ENCODE measurements around the gene L3MBTL4. TPM values are rescaled to one million over a fixed set of nuclear protein-coding genes. Genes with fewer than 3 reads are reported as not detected.

Gene L3MBTL4
- total and polyA plus RNA-seq, 7 donors: 0.04 to 1.3 (median 0.22) TPM

DNA sequence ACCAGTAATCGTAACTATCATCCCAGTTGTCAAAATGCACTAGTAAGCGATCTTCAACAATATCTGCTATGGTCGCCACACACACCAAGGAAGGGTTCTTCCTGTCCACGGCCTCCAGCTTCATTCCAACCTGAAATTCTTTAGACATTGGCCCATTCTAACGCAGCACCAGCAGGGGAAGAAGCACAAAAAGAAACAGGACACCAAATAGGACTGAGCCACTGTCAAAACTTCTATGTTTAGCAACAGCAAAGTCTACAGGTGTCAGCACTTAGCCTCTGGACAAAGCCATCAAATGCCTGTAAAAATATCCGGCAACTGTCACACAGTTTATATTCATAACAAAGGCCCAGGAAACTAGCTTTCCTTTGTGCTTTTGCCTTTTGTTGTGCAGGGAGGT, 175.0 kb downstream of the L3MBTL4 start:
- no peak overlapping the region for H3K4me3 ChIP-seq
- DNase-seq (no peak), ATAC-seq (peak in 1 of 4 donors; percentile 61)
- TF ChIP-seq, protein P1, sequence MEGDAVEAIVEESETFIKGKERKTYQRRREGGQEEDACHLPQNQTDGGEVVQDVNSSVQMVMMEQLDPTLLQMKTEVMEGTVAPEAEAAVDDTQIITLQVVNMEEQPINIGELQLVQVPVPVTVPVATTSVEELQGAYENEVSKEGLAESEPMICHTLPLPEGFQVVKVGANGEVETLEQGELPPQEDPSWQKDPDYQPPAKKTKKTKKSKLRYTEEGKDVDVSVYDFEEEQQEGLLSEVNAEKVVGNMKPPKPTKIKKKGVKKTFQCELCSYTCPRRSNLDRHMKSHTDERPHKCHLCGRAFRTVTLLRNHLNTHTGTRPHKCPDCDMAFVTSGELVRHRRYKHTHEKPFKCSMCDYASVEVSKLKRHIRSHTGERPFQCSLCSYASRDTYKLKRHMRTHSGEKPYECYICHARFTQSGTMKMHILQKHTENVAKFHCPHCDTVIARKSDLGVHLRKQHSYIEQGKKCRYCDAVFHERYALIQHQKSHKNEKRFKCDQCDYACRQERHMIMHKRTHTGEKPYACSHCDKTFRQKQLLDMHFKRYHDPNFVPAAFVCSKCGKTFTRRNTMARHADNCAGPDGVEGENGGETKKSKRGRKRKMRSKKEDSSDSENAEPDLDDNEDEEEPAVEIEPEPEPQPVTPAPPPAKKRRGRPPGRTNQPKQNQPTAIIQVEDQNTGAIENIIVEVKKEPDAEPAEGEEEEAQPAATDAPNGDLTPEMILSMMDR (IDR thresholded peaks at IDR 0.05): no peak
- 65 to 71% (median 68%) methylated on average over 6 of the region's 6 CpGs for WGBS, 3 donors
- H3K36me3 ChIP-seq (ENCODE audit: insufficient read depth in 1 of 2, low read depth in 1 of 2): no peaks in the 10 kb centered on the region
- intact Hi-C loops (cut with DNase I): no loop called here
- H3K27me3 ChIP-seq (ENCODE audit: insufficient read depth in 3 of 3, low read length in 2 of 3): no peaks in the 10 kb centered on the region
- no peaks in the 10 kb centered on the region for H3K9me3 ChIP-seq
- H3K4me1 ChIP-seq: no peaks in the 10 kb centered on the region
- H3K27ac ChIP-seq: no peak overlapping the region

GRCh38 chr18:6236258-6236657, 178.5 kb downstream of the L3MBTL4 start:
- 44 to 64% (median 57%) methylated on average over 2 of the region's 2 CpGs for WGBS, 3 donors
- Histone ChIP-seq H3K27ac (no peak overlapping the region), H3K4me3 (no peak overlapping the region), H3K36me3 (ENCODE audit: insufficient read depth in 1 of 2, low read depth in 1 of 2) (no peaks in the 10 kb centered on the region), H3K4me1 (no peaks in the 10 kb centered on the region), H3K9me3 (no peaks in the 10 kb centered on the region), H3K27me3 (ENCODE audit: insufficient read depth in 3 of 3, low read length in 2 of 3) (no peaks in the 10 kb centered on the region)
- DNase-seq: no peak
- ATAC-seq: no peak
- intact Hi-C loops (cut with DNase I): no loop called here
- TF ChIP-seq, protein P1 (IDR thresholded peaks at IDR 0.05): no peak

- H3K9me3 ChIP-seq: no peaks in the 10 kb centered on the region
- DNase-seq (no peak), ATAC-seq (no peak)
- no peak overlapping the region for H3K27ac ChIP-seq
- intact Hi-C loops (cut with DNase I): loop anchor here in 1 of 2 donors (10.0 kb wide), 1 partner anchor 347 kb away; no protein-coding TSS in a partner anchor
- 83 to 84% (median 83%) methylated on average over 4 of the region's 4 CpGs for WGBS, 3 donors
- no peaks in the 10 kb centered on the region for H3K4me1 ChIP-seq
- H3K27me3 ChIP-seq (ENCODE audit: insufficient read depth in 3 of 3, low read length in 2 of 3): no peaks in the 10 kb centered on the region
- TF ChIP-seq, protein P1 (IDR thresholded peaks at IDR 0.05): no peak
- H3K36me3 ChIP-seq (ENCODE audit: insufficient read depth in 1 of 2, low read depth in 1 of 2): no peaks in the 10 kb centered on the region
- no peak overlapping the region for H3K4me3 ChIP-seq
These were observed 192.4 kb downstream of the L3MBTL4 start for GRCh38 chr18:6222271-6222670.

DNA sequence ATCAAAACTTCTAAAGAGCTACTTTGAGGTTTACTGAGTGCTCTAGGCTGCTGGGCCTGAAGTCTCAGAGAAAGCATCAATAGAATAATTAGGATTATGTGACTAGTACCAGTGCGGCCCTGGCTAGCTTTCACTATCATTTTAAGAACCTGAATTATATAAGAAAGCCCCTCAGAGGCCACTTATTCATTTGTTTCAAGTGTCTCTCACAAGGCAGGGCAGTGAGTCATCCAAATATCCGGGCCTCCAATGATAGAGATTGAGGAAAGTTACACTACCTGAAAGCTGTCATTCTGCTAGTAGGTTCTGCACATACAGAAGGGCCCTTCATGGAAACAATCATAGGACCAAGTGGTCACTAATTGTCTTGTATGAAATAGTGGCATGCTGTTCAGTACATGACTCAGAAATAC, 193.1 kb downstream of the L3MBTL4 start:
- TF ChIP-seq, protein P1 (IDR thresholded peaks at IDR 0.05): no peak
- H3K9me3 ChIP-seq: no peaks in the 10 kb centered on the region
- no peaks in the 10 kb centered on the region for H3K36me3 ChIP-seq (ENCODE audit: insufficient read depth in 1 of 2, low read depth in 1 of 2)
- H3K4me3 ChIP-seq: no peak overlapping the region
- no peaks in the 10 kb centered on the region for H3K27me3 ChIP-seq (ENCODE audit: insufficient read depth in 3 of 3, low read length in 2 of 3)
- ATAC-seq (no peak), DNase-seq (no peak)
- H3K27ac ChIP-seq: no peak overlapping the region
- intact Hi-C loops (cut with DNase I): loop anchor here in 1 of 2 donors (10.0 kb wide), 1 partner anchor 347 kb away; no protein-coding TSS in a partner anchor
- H3K4me1 ChIP-seq: no peaks in the 10 kb centered on the region
- WGBS, 3 donors: 89 to 90% (median 90%) methylated on average over 2 of the region's 2 CpGs

- WGBS, 3 donors: 86 to 95% (median 87%) methylated on average over 3 of the region's 3 CpGs
- Histone ChIP-seq H3K4me1 (no peaks in the 10 kb centered on the region), H3K4me3 (no peak overlapping the region), H3K36me3 (ENCODE audit: insufficient read depth in 1 of 2, low read depth in 1 of 2) (no peaks in the 10 kb centered on the region), H3K27ac (no peak overlapping the region), H3K27me3 (ENCODE audit: insufficient read depth in 3 of 3, low read length in 2 of 3) (no peaks in the 10 kb centered on the region), H3K9me3 (no peaks in the 10 kb centered on the region)
- TF ChIP-seq, protein P1 (IDR thresholded peaks at IDR 0.05): no peak
- intact Hi-C loops (cut with DNase I): loop anchor here in 1 of 2 donors (10.0 kb wide), 1 partner anchor 345 kb away; no protein-coding TSS in a partner anchor
- DNase-seq (no peak), ATAC-seq (no peak)
These were observed 194.6 kb downstream of the L3MBTL4 start for GRCh38 chr18:6220129-6220528.
